Testis (tissue), 2 donors: ENCODE results near the gene SEMA3F.

Experiments used
- CTCF ChIP-seq, 3 experiments: fragments of 450-650 bp in 2 of 3; fragments of 200-600 bp in 1 of 3; sonication (generic) in 1 of 3; IDR thresholded peaks; one replicate each; pipeline ENCODE4 v1.5.1; 2016 to 2019; ENCODE audit warnings: antibody characterized with exemption in 3 of 3, mild to moderate bottlenecking in 2 of 3, moderate library complexity in 1 of 3
- POLR2A ChIP-seq: fragments of 450-650 bp; IDR thresholded peaks from one replicate; pipeline ENCODE4 v1.6.1; 2017; ENCODE audit warnings: antibody characterized with exemption, mild to moderate bottlenecking, moderate library complexity

GRCh38 chr3:50162034-50162883 is 7.1 kb downstream of the SEMA3F start:
- TF ChIP-seq CTCF (IDR thresholded peaks at IDR 0.05): no peak
- no peak for TF ChIP-seq POLR2A
